HCT116 (cell line): ENCODE results near the gene SHANK1. TPM values are rescaled to one million over a fixed set of nuclear protein-coding genes. Genes with fewer than 3 reads are reported as not detected.

Experiments
- ATAC-seq: fragments of 200-7000 bp; cut with Tn5 transposase; 2 replicates; pipeline ENCODE4 v1.9.1; 2020; ENCODE audit warnings: mild to moderate bottlenecking, moderate library complexity
- BruUV-seq: library from RNA; stranded (reverse); fragments of 400-500 nt; replicated peaks from 2 replicates; lab custom pipeline; 2021; lab: Mats Ljungman, UMichigan
- CTCF ChIA-PET: fragments of 300-600 bp; sonication (Branson Sonifier 250); formaldehyde crosslinking; loops from one replicate; lab custom pipeline; 2021; ENCODE audit warnings: antibody characterized with exemption; lab: Charles Lee
- POLR2A ChIA-PET: fragments of 300-600, 350-600 bp; sonication (Branson Sonifier 250); formaldehyde crosslinking; loops from one replicate; lab custom pipeline; 2021; ENCODE audit warnings: antibody characterized with exemption; lab: Charles Lee
- RAD21 ChIA-PET, 2 experiments: fragments of 300-600 bp; sonication (Branson Sonifier 250); formaldehyde crosslinking; loops; one replicate each; lab custom pipeline; 2023; ENCODE audit warnings: low total read pairs in 2 of 2; ENCODE audit not compliant: uncharacterized antibody in 2 of 2, unreplicated experiment in 2 of 2, low non-redundant PET in 1 of 2; lab: Charles Lee
- DNase-seq: peaks from one replicate; pipeline ENCODE4 v3.0.0-alpha.2; 2010; ENCODE audit warnings: low read depth, low spot score
- H2AFZ ChIP-seq: fragments of 200-600 bp; shearing (Covaris generic), sonication (generic); 2 replicates; pipeline ENCODE4 v1.6.1; 2017; ENCODE audit warnings: low read depth, mixed run types, mixed read lengths, antibody characterized with exemption, low read length; ENCODE audit not compliant: poor library complexity, severe bottlenecking
- H3K27ac ChIP-seq: 2 replicates; pipeline ENCODE4 v1.5.1; 2012; ENCODE audit warnings: low read depth, low read length
- H3K27me3 ChIP-seq: fragments of 200-600 bp; sonication (generic); 2 replicates; pipeline ENCODE4 v1.6.1; 2016; ENCODE audit warnings: mixed run types, low read length, mixed read lengths; ENCODE audit not compliant: insufficient read depth
- H3K36me3 ChIP-seq, 2 experiments: fragments of 200-500 bp in 1 of 2; fragments of 200-600 bp in 1 of 2; sonication (Bioruptor generic) in 1 of 2; sonication (generic) in 1 of 2; 2 replicates each; pipeline versions ENCODE4 v1.5.1 to v1.6.1; 2014 to 2016; ENCODE audit warnings: low read length in 2 of 2, inconsistent platforms in 1 of 2, mixed read lengths in 1 of 2, mixed run types in 1 of 2; ENCODE audit not compliant: insufficient read depth in 2 of 2, control insufficient read depth in 1 of 2
- H3K4me1 ChIP-seq, 2 experiments: fragments of 200-600 bp in 1 of 2; sonication (generic) in 1 of 2; 2 replicates each; pipeline versions ENCODE4 v1.5.1 to v1.6.1; 2012 to 2017; ENCODE audit warnings: low read length in 2 of 2, inconsistent platforms in 1 of 2, mild to moderate bottlenecking in 1 of 2, mixed read lengths in 1 of 2, mixed run types in 1 of 2, moderate library complexity in 1 of 2; ENCODE audit not compliant: insufficient read depth in 2 of 2, control insufficient read depth in 1 of 2
- H3K4me2 ChIP-seq: fragments of 200-600 bp; sonication (generic); 2 replicates; pipeline ENCODE4 v1.6.1; 2017; ENCODE audit warnings: mixed run types, low read length, mixed read lengths
- H3K4me3 ChIP-seq, 2 experiments: fragments of 200-600 bp in 1 of 2; sonication (generic) in 1 of 2; replicated peaks in 1 of 2; 2 replicates each; pipeline ENCODE4 v1.5.1; 2011 to 2016; ENCODE audit warnings: low read length in 2 of 2, control low read depth in 1 of 2, low read depth in 1 of 2, mild to moderate bottlenecking in 1 of 2, mixed read lengths in 1 of 2, mixed run types in 1 of 2
- H3K79me2 ChIP-seq: fragments of 200-600 bp; sonication (generic); 2 replicates; pipeline ENCODE4 v1.6.1; 2017; ENCODE audit warnings: mild to moderate bottlenecking, mixed run types, low read length, moderate library complexity, mixed read lengths; ENCODE audit not compliant: insufficient read depth
- H3K9ac ChIP-seq: fragments of 200-600 bp; sonication (generic); 2 replicates; pipeline ENCODE4 v1.6.1; 2016; ENCODE audit warnings: low read length, mixed read lengths
- H3K9me2 ChIP-seq: fragments of 200-600 bp; sonication (generic), shearing (Covaris generic); 2 replicates; pipeline ENCODE4 v1.6.1; 2017; ENCODE audit warnings: mixed run types, mild to moderate bottlenecking, moderate library complexity; ENCODE audit not compliant: insufficient read depth
- H3K9me3 ChIP-seq, 2 experiments: fragments of 200-500 bp in 1 of 2; fragments of 200-600 bp in 1 of 2; sonication (Bioruptor generic) in 1 of 2; sonication (generic) in 1 of 2; 2 replicates each; pipeline ENCODE4 v1.6.1; 2014 to 2017; ENCODE audit warnings: low read length in 2 of 2, mixed read lengths in 2 of 2, inconsistent platforms in 1 of 2, low read depth in 1 of 2, mild to moderate bottlenecking in 1 of 2, mixed run types in 1 of 2, moderate library complexity in 1 of 2; ENCODE audit not compliant: control insufficient read depth in 1 of 2, insufficient read depth in 1 of 2
- H4K20me1 ChIP-seq: fragments of 200-600 bp; sonication (generic), shearing (Covaris generic); 2 replicates; pipeline ENCODE4 v1.6.1; 2017; ENCODE audit warnings: mixed run types, mild to moderate bottlenecking, moderate library complexity; ENCODE audit not compliant: insufficient read depth
- ATF3 ChIP-seq: IDR thresholded peaks from 2 replicates; pipeline ENCODE4 v1.6.1; 2012
- CBX3 ChIP-seq: IDR thresholded peaks from 2 replicates; pipeline ENCODE4 v1.6.1; 2012; ENCODE audit warnings: low read depth
- CEBPB ChIP-seq: IDR thresholded peaks from 2 replicates; pipeline ENCODE4 v1.6.1; 2012; ENCODE audit warnings: low read depth
- ELF1 ChIP-seq: IDR thresholded peaks from 2 replicates; pipeline ENCODE4 v1.6.1; 2012; ENCODE audit warnings: low read depth, borderline replicate concordance
- EZH2 ChIP-seq: fragments of 200-600 bp; sonication (generic); IDR thresholded peaks from 2 replicates; pipeline ENCODE4 v1.6.1; 2017; ENCODE audit warnings: antibody characterized with exemption, mixed run types
- EZH2phosphoT487 ChIP-seq: fragments of 200-600 bp; IDR thresholded peaks from 2 replicates; pipeline ENCODE4 v1.6.1; 2018; ENCODE audit warnings: antibody characterized with exemption, borderline replicate concordance
- FOSL1 ChIP-seq: IDR thresholded peaks from 2 replicates; pipeline ENCODE4 v1.6.1; 2012; ENCODE audit warnings: low read depth
- JUND ChIP-seq: IDR thresholded peaks from 2 replicates; pipeline ENCODE4 v1.6.1; 2012
- POLR2AphosphoS5 ChIP-seq: IDR thresholded peaks from 2 replicates; pipeline ENCODE4 v1.6.1; 2011; ENCODE audit warnings: mild to moderate bottlenecking, low read depth, low read length, moderate library complexity
- RAD21 ChIP-seq: IDR thresholded peaks from 2 replicates; pipeline ENCODE4 v1.6.1; 2012; ENCODE audit warnings: low read depth, mild to moderate bottlenecking
- REST ChIP-seq: IDR thresholded peaks from 2 replicates; pipeline ENCODE4 v1.6.1; 2012; ENCODE audit warnings: low read depth
- SIN3A ChIP-seq: IDR thresholded peaks from 2 replicates; pipeline ENCODE4 v1.6.1; 2012; ENCODE audit warnings: low read depth
- SP1 ChIP-seq: IDR thresholded peaks from 2 replicates; pipeline ENCODE4 v1.6.1; 2012; ENCODE audit warnings: low read depth
- SRF ChIP-seq: IDR thresholded peaks from 2 replicates; pipeline ENCODE4 v1.6.1; 2012; ENCODE audit warnings: low read depth
- TCF7L2 ChIP-seq: IDR thresholded peaks from 2 replicates; pipeline ENCODE4 v1.7.0; 2011; ENCODE audit warnings: borderline replicate concordance, inconsistent platforms; ENCODE audit not compliant: insufficient read depth, insufficient read length; ENCODE audit errors: extremely low read depth
- YY1 ChIP-seq: IDR thresholded peaks from 2 replicates; pipeline ENCODE4 v1.6.1; 2011; ENCODE audit warnings: low read length, low read depth, moderate library complexity, mild to moderate bottlenecking; ENCODE audit not compliant: insufficient replicate concordance; ENCODE audit errors: extremely low read depth
- ZBTB33 ChIP-seq: IDR thresholded peaks from 2 replicates; pipeline ENCODE4 v1.6.1; 2011; ENCODE audit warnings: mild to moderate bottlenecking, low read length, moderate library complexity; ENCODE audit not compliant: insufficient replicate concordance; ENCODE audit errors: extremely low read depth
- ZNF274 ChIP-seq: fragments of 200-500 bp; sonication (Bioruptor generic); IDR thresholded peaks from 2 replicates; pipeline ENCODE4 v1.6.1; 2014; ENCODE audit warnings: mild to moderate bottlenecking, low read depth, low read length, inconsistent platforms
- intact Hi-C: fragments of 100-400 bp; cut with micrococcal nuclease; formaldehyde crosslinking; loops from 2 replicates; pipeline ENCODE4 v1.10.0; 2022
- total RNA-seq: library from RNA; stranded (reverse); gene quantifications from one replicate; pipeline ENCODE4 v1.2.1, GENCODE V29; 2021; ENCODE audit not compliant: unreplicated experiment

Gene SHANK1
- total RNA-seq, 1 experiment from 2014 or later: 3.0 TPM

- ChIA-PET RAD21 (no interaction called here), CTCF (no interaction called here), POLR2A (interaction anchor here (0.7 kb wide), 1 partner anchor 469 kb away, joined by 4 read pairs; no protein-coding TSS in a partner anchor)
- ATAC-seq (no peak), DNase-seq (no peak)
- Histone ChIP-seq H3K27ac (no peak overlapping the region), H3K9ac (no peak overlapping the region), H3K36me3 (no peaks in the 10 kb centered on the region), H3K4me2 (no peak overlapping the region), H3K4me3 (no peak overlapping the region), H3K4me1 (no peaks in the 10 kb centered on the region), H3K9me2 (no peaks in the 10 kb centered on the region), H3K27me3 (peaks cover 13% of the 10 kb centered on the region; the same call in 1 of the 2 replicates), H4K20me1 (no peaks in the 10 kb centered on the region), H2AFZ (no peak overlapping the region), H3K79me2 (no peaks in the 10 kb centered on the region), H3K9me3 (no peaks in the 10 kb centered on the region)
- TF ChIP-seq POLR2AphosphoS5 (no peak), SP1 (no peak), EZH2phosphoT487 (no peak), SRF (no peak), CBX3 (no peak), ATF3 (no peak), ELF1 (no peak), JUND (no peak), CEBPB (no peak), TCF7L2 (no peak), SIN3A (no peak), RAD21 (no peak), EZH2 (no peak), ZBTB33 (no peak), YY1 (no peak), ZNF274 (no peak), REST (no peak), FOSL1 (no peak)
- intact Hi-C loops: no loop called here
- no TSS peak for BruUV-seq
Measured at GRCh38 chr19:50688766-50689165, 30.8 kb downstream of the SHANK1 start.
